HG02870 (cell line): Measurements from ENCODE around the gene SLC14A1.
"Not testable (repeated sequence)": the region's sequence is repeated elsewhere in the genome, so short reads cannot be mapped to it uniquely, and the experiment has no call there.

Source experiments
- ATAC-seq: cut with Tn5 transposase; IDR thresholded peaks from one replicate; pipeline ENCODE4 v1.9.1; 2021; ENCODE audit warnings: mild to moderate bottlenecking, moderate library complexity; ENCODE audit not compliant: unreplicated experiment

The SLC14A1 gene

GRCh38 chr18:45755934-45756333 lies 32.0 kb downstream of the SLC14A1 start:
- ATAC-seq: no peak

- ATAC-seq: no peak
Observed at GRCh38 chr18:45757005-45757404, 33.0 kb downstream of the SLC14A1 start.

- ATAC-seq: not testable (repeated sequence)
Observed at GRCh38 chr18:45757644-45758043, 33.7 kb downstream of the SLC14A1 start.

- ATAC-seq: no peak
Observed at GRCh38 chr18:45760462-45761036, 36.6 kb downstream of the SLC14A1 start.

- ATAC-seq: no peak
Observed at GRCh38 chr18:45761512-45762114, 37.6 kb downstream of the SLC14A1 start.

- ATAC-seq: no peak
Observed at GRCh38 chr18:45764000-45764686, 40.2 kb downstream of the SLC14A1 start.

- ATAC-seq: no peak
Observed at GRCh38 chr18:45765796-45766195, 41.8 kb downstream of the SLC14A1 start.

- no peak for ATAC-seq
Observed at GRCh38 chr18:45771587-45772480, 47.9 kb downstream of the SLC14A1 start.

GRCh38 chr18:45774065-45774521 lies 50.1 kb downstream of the SLC14A1 start:
- no peak for ATAC-seq

GRCh38 chr18:45775241-45775676 lies 51.3 kb downstream of the SLC14A1 start:
- ATAC-seq: peak; percentile 67

- ATAC-seq: no peak
Observed at GRCh38 chr18:45775743-45776142, 51.8 kb downstream of the SLC14A1 start.

- ATAC-seq: no peak
Observed at GRCh38 chr18:45777393-45777792, 53.4 kb downstream of the SLC14A1 start.

GRCh38 chr18:45780568-45780967 lies 56.6 kb downstream of the SLC14A1 start:
- no peak for ATAC-seq

GRCh38 chr18:45782662-45783061 lies 58.7 kb downstream of the SLC14A1 start:
- no peak for ATAC-seq

GRCh38 chr18:45783097-45784075 lies 59.4 kb downstream of the SLC14A1 start:
- ATAC-seq: no peak

GRCh38 chr18:45785134-45785533 lies 61.2 kb downstream of the SLC14A1 start:
- ATAC-seq: no peak

GRCh38 chr18:45786941-45787340 lies 63.0 kb downstream of the SLC14A1 start:
- no peak for ATAC-seq

GRCh38 chr18:45787346-45787745 lies 63.4 kb downstream of the SLC14A1 start:
- ATAC-seq: no peak

GRCh38 chr18:45788861-45789260 lies 64.9 kb downstream of the SLC14A1 start:
- no peak for ATAC-seq
